ENCODE measurements around the gene CTLA4.
"Not testable (repeated sequence)": the region's sequence is repeated elsewhere in the genome, so short reads cannot be mapped to it uniquely, and the experiment has no call there.

CTLA4 gene

GRCh38 chr2:203858176-203858575 is 9.4 kb upstream of the CTLA4 start:
- no peak for DNase-seq

GRCh38 chr2:203859030-203859789 is 8.4 kb upstream of the CTLA4 start:
- no peak for DNase-seq

GRCh38 chr2:203861197-203861596 is 6.4 kb upstream of the CTLA4 start:
- no peak for DNase-seq

- DNase-seq: no peak
Measured at GRCh38 chr2:203861607-203862006, 6.0 kb upstream of the CTLA4 start.

- peak; percentile 71 for DNase-seq
Measured at GRCh38 chr2:203869223-203870042, 1.9 kb downstream of the CTLA4 start.

- DNase-seq: peak; percentile 63 to 64
Measured at GRCh38 chr2:203870481-203870880, 2.9 kb downstream of the CTLA4 start.

GRCh38 chr2:203870941-203871340 is 3.4 kb downstream of the CTLA4 start:
- no peak for DNase-seq

GRCh38 chr2:203871371-203871983 is 3.9 kb downstream of the CTLA4 start:
- peak; percentile 63 to 64 for DNase-seq

- DNase-seq: peak in 1 of 2 experiments; percentile 49
Measured at GRCh38 chr2:203873461-203873860, 5.9 kb downstream of the CTLA4 start.

GRCh38 chr2:203873921-203874631 is 6.5 kb downstream of the CTLA4 start:
- DNase-seq: peak in 1 of 2 experiments; percentile 39

GRCh38 chr2:203875471-203875870 is 7.9 kb downstream of the CTLA4 start:
- DNase-seq: peak in 1 of 2 experiments; percentile 50

- DNase-seq: no peak
Measured at GRCh38 chr2:203876328-203876727, 8.8 kb downstream of the CTLA4 start.

- DNase-seq: no peak
Measured at GRCh38 chr2:203878063-203878462, 10.5 kb downstream of the CTLA4 start.

- no peak for DNase-seq
Measured at GRCh38 chr2:203880557-203881125, 13.1 kb downstream of the CTLA4 start.

- not testable (repeated sequence) for DNase-seq
Measured at GRCh38 chr2:203881185-203881584, 13.6 kb downstream of the CTLA4 start.

GRCh38 chr2:203882551-203882950 is 15.0 kb downstream of the CTLA4 start:
- no peak for DNase-seq

GRCh38 chr2:203886661-203887151 is 19.1 kb downstream of the CTLA4 start:
- DNase-seq: peak in 1 of 2 experiments; percentile 72

- DNase-seq: no peak
Measured at GRCh38 chr2:203887677-203888076, 20.1 kb downstream of the CTLA4 start.

- DNase-seq: no peak
Measured at GRCh38 chr2:203889542-203889941, 22.0 kb downstream of the CTLA4 start.

- no peak for DNase-seq
Measured at GRCh38 chr2:203889944-203890343, 22.4 kb downstream of the CTLA4 start.

- DNase-seq: no peak
Measured at GRCh38 chr2:203890733-203891132, 23.2 kb downstream of the CTLA4 start.

GRCh38 chr2:203891474-203891873 is 23.9 kb downstream of the CTLA4 start:
- DNase-seq: peak; percentile 74 to 75
